Activated CD8-positive, alpha-beta memory T cell treated with anti-CD3 and anti-CD28 coated beads, Interleukin-2, amount 50 U/mL, for 4 hours (primary cell): Measurements from ENCODE around the gene SPEN.
"Not testable (repeated sequence)": the region's sequence is repeated elsewhere in the genome, so short reads cannot be mapped to it uniquely, and the experiment has no call there.

ENCODE experiments used
- DNase-seq: peaks from one replicate; pipeline ENCODE4 v3.0.0-alpha.2; 2020

The SPEN gene

GRCh38 chr1:15858672-15859372 lies 11.3 kb downstream of the SPEN start:
- DNase-seq, result no peak

- DNase-seq, result no peak
Observed at GRCh38 chr1:15863156-15863901, 15.8 kb downstream of the SPEN start.

- DNase-seq, result no peak
Observed at GRCh38 chr1:15866721-15867201, 19.3 kb downstream of the SPEN start.

GRCh38 chr1:15867288-15867687 lies 19.8 kb downstream of the SPEN start:
- no peak for DNase-seq

- DNase-seq, result no peak
Observed at GRCh38 chr1:15869413-15869812, 21.9 kb downstream of the SPEN start.

- no peak for DNase-seq
Observed at GRCh38 chr1:15870421-15870820, 22.9 kb downstream of the SPEN start.

- no peak for DNase-seq
Observed at GRCh38 chr1:15874471-15874870, 27.0 kb downstream of the SPEN start.

- DNase-seq, result no peak
Observed at GRCh38 chr1:15876357-15877055, 29.0 kb downstream of the SPEN start.

DNA sequence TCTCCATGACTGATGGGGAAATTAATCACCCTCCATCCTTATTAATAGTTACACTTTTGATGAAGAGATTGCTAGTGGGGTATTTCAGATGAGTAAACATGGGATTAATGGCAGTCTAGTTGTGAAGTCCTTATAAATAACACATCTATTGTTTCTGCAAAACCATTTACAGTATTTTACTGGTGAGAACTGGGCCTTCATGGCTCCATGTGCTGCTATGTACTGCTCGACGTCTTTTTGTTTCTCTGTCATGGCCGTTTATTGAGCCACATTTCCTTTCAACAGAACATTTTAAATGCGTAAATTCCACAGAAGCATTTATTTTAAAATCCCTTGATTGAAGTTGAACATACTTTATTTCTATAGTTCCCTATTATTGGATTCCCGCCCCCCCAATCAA lies 34.5 kb downstream of the SPEN start:
- no peak for DNase-seq

DNA sequence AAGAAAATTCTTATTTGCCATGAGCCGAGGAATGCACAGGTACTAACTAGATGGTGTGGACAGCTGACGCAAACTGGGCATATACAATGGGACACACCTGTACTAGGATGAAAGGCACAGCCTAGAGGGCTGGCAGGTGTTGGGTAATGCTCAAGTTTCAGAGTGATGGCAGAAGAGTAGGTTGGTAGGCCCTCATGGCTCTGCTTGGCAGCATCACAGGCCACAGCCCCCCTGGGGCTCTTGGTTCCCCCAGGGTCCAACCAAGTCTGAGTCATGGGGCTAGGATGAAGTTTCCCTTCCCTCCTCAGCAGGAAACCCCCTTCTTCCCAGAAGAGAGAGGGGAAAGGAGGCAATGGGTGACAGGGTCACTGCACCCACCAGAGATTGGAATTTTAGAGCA lies 35.2 kb downstream of the SPEN start:
- DNase-seq, result no peak

- no peak for DNase-seq
Observed at GRCh38 chr1:15883326-15883725, 35.8 kb downstream of the SPEN start.

DNA sequence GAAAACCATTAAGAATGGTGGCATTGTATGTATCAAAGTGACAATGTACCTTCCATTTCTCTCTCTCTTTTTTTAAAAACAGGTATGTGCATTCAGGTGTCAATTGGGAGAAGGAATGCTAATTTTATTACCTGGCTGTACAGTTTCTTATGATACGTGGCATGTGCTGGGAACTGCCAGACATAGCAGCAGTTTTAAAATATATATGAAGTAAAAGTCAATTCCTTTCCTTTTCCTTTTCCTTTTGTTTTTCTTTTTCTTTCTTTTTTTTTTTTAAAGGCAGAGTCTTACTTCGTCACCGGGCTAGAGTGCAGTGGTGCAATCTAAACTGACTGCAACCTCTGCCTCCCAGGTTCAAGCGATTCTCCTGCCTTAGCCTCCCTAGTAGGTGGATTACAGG lies 37.0 kb downstream of the SPEN start:
- DNase-seq, result no peak

DNA sequence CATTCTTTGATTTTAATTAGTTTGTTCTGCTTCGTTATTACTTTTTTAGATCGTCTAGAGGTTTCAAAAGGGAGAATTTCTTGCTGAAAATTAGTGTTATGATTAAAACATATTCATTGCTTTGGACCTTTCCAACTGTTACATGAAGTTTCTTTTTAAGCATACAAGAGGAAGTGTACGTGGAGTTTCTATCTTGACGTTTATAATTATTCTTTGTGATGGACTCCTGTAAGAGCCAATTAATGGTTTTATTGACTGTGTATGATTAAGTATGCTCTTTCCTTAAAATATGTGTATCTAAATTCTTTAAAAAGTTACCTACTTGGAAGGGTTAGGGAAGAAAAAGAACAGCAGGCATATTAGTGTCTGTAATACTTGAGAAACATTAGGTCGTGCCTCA lies 37.8 kb downstream of the SPEN start:
- no peak for DNase-seq

- peak; percentile 21 for DNase-seq
Observed at GRCh38 chr1:15885701-15886610, 38.4 kb downstream of the SPEN start.

DNA sequence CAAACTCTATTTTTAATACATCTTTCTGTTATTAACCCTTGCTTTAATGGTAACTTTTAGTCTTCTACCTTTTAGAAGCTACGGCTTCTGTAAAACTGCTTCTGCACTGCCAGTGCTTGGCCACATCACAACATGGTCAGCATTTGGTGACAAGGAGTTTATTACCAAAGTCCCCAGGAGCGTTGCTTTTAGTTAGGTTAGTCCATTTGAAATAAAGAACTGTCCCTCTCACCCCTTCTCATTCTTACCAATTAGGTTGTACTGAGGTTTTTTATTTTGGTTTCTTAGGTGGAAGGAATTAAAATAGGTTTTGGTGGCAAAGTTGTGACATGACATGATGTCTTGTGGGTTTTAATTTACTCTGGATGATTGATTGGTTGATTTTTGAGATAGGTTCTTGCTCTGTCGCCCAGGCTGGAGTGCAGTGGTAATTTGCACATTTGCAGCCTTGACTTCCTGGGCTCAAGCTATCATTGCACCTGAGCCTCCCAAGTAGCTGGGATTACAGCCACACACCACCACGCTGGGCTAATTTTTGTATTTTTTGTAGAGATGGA lies 39.2 kb downstream of the SPEN start:
- DNase-seq, result no peak

DNA sequence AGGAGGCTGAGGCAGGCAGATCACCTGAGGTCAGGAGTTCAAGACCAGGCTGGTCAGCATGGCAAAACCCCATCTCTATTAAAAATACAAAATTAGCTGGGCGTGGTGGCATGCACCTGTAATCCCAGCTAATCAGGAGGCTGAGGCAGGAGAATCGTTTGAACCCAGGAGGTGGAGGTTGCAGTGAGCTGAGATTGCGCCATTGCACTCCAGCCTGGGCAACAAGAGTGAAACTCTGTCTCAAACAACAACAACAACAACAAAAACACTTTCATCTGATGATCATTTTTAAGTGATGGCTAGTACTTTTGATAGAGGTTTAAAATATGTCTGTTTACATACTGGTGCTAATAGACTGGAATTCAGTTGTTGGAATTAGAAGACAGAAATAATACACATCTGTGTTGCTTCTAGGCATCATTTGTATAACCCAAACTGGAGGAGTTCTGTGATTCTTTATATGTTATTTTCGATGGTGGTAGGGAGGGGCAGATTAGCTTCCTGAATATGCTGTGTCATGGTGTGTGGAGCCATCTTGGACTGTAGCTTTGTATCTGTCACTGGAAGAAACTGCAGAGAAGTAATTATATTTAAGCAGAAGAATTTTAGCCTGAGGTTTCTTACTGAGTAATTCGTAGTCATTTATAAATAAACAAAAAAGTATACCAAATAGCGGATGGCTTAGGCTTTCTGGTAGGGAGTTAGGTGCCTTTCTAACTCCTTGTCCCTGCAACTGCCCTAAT lies 45.5 kb downstream of the SPEN start:
- not testable (repeated sequence) for DNase-seq

DNA sequence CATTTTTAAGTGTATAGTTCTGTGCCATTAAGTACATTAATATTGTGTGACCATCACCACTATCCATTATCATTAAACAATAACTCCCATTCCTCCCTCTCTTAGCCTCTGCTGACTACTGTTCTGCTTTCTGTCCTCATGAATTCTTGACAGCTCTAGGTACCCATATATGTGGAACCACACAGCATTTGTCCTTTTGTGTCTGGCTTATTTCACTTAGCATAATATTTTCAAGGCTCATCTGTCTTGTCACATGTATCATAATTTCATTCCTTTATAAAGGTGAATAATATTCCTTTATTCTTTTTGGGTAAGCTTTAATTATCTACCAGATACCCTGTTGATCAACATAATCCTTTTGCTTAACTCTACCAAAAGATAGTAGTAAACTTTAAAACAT lies 47.7 kb downstream of the SPEN start:
- DNase-seq, result no peak

DNA sequence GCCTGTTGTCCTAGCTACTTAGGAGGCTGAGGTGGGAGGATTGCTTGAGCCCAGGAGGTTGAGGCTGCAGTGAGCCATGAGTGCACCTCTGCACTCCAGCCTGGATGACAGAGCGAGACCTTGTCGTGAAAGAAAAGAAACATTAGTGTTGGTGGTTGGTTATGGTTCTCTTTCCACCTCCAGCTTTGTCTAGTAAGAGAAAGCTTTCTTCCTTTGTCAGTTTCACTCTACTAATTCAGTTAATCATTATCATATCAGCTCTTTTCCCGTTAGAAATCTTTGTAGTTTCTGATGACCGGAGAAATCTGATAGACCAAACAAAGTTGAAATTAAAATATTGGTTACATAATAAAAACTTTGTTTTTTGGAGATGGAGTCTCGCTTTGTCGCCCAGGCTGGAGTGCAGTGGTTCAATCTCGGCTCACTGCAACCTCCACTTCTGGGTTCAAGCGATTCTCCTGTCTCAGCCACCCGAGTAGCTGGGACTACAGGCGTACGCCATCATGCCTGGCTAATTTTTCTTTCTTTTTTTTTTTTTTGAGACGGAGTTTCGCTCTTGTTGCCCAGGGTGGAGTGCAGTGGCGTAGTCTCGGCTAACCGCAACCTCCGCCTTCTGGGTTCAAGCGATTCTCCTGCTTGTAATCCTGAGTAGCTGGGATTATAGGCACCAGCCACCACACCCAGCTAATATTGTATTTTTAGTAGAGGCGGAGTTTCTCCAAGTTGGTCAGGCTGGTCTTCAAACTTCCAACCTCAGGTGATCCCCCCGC lies 49.5 kb downstream of the SPEN start:
- DNase-seq, result not testable (repeated sequence)

DNA sequence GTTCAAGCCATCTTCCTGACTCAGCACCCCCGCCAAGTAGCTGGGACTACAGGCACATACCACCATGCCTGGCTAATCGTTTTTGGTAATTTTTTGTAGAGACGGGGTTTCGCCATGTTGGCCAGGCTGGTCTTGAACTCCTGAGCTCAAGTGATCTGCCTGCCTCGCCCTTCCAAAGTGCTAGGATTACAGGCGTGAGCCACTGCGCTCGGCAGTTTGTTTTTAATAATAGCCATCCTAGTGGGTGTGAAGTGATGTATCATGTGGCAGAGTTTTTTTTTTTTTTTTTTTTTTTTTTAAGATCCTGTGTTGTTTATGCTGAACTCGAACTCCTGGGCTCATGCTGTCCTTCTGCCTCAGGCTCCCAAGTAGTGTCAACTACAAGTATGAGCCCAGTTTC lies 51.8 kb downstream of the SPEN start:
- DNase-seq, result no peak

DNA sequence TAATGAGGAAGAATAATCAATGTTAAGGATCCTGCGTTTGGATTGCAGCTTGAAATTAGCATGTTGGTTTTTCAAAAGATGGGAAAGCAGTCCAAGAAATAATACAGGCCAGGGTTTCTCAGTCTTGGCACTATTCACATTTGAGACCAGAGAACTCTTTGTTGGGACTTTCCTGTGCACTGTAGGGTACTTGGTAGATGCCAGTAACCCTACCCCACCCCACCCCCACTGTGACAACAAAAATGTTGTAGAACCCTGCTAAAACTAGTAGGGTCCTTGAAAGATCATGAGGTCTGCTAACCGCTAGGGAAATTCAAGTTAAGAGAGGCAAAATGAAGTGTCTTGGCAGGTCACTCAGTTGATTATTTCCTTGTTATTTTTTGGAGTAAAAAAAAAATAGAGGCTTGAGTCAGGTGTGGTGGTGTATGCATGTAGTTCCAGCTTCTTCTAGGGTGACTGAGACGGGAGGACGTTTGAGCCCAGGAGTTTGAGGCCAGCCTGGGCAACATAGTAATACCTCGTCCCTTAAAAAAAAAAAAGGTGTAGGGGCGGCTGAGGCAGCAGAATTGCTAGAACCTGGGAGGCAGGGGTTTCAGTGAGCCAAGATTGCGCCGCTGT lies 53.3 kb downstream of the SPEN start:
- no peak for DNase-seq
